K562 (cell line): ENCODE results near the gene WDR91. TPM values are rescaled to one million over a fixed set of nuclear protein-coding genes. Genes with fewer than 3 reads are reported as not detected.

Experiments used
- ATAC-seq: fragments of 200-7000 bp; cut with Tn5 transposase; 3 replicates; pipeline ENCODE4 v1.9.1; 2020; ENCODE audit warnings: moderate library complexity
- BruUV-seq: library from RNA; stranded (reverse); fragments of 400-500 nt; replicated peaks from 2 replicates; lab custom pipeline; 2021; lab: Mats Ljungman, UMichigan
- CTCF ChIA-PET: fragments of 300-600 bp; formaldehyde crosslinking; extraction: SDS; loops from one replicate; lab custom pipeline; 2021; ENCODE audit warnings: low intra/inter-chr PET ratio; lab: Yijun Ruan, JAX
- POLR2A ChIA-PET: fragments of 300-600, 350-650 bp; sonication (Branson Sonifier 250); formaldehyde crosslinking; extraction: SDS; loops from one replicate; lab custom pipeline; 2021; ENCODE audit warnings: antibody characterized with exemption, inconsistent platforms; lab: Yijun Ruan, JAX
- DNase-seq, 4 experiments: peaks; one replicate each; pipeline versions ENCODE4 v3.0.0 to v3.0.0-alpha.2; 2011 to 2018; ENCODE audit warnings: low spot score in 3 of 4, mixed read lengths in 3 of 4; ENCODE audit errors: extremely low read depth in 1 of 4
- FAIRE-seq: peaks from 2 replicates; lab custom pipeline; 2011; peaks lifted over from hg19 to GRCh38; lab: Jason Lieb, UNC
- H2AFZ ChIP-seq: 2 replicates; pipeline ENCODE4 v1.6.0; 2011; ENCODE audit warnings: low read depth, low read length, control low read depth, inconsistent platforms
- H3K27ac ChIP-seq: fragments of 200-600 bp; 3 replicates; pipeline ENCODE4 v1.8.0; 2011; ENCODE audit warnings: low read depth, mild to moderate bottlenecking, control low read depth, inconsistent platforms, low read length, moderate library complexity, mixed read lengths; ENCODE audit errors: extremely low read depth
- H3K27me3 ChIP-seq, 2 experiments: fragments of 300-600 bp in 1 of 2; 2 replicates in 1 of 2; 3 replicates in 1 of 2; pipeline versions ENCODE4 v1.6.0 to v1.8.0; 2011; ENCODE audit warnings: inconsistent platforms in 2 of 2, low read length in 2 of 2, mild to moderate bottlenecking in 1 of 2, mixed read lengths in 1 of 2, moderate library complexity in 1 of 2; ENCODE audit not compliant: control insufficient read depth in 2 of 2, insufficient read depth in 2 of 2
- H3K36me3 ChIP-seq: fragments of 300-600 bp; 3 replicates; pipeline ENCODE4 v1.8.0; 2011; ENCODE audit warnings: mild to moderate bottlenecking, low read length, inconsistent platforms; ENCODE audit not compliant: control insufficient read depth, insufficient read depth
- H3K4me1 ChIP-seq, 2 experiments: fragments of 200-600 bp in 1 of 2; replicated peaks in 1 of 2; 2 replicates in 1 of 2; 3 replicates in 1 of 2; pipeline versions ENCODE4 v1.5.1 to v1.8.0; 2011; ENCODE audit warnings: inconsistent platforms in 2 of 2, low read length in 2 of 2, mild to moderate bottlenecking in 1 of 2, mixed read lengths in 1 of 2, moderate library complexity in 1 of 2; ENCODE audit not compliant: control insufficient read depth in 2 of 2, insufficient read depth in 2 of 2
- H3K4me2 ChIP-seq: 2 replicates; pipeline ENCODE4 v1.6.1; 2011; ENCODE audit warnings: low read length, control low read depth, inconsistent platforms, mixed read lengths; ENCODE audit not compliant: insufficient read depth
- H3K4me3 ChIP-seq: fragments of 200-600 bp; sonication (generic), shearing (Covaris generic); 2 replicates; pipeline ENCODE4 v1.5.1; 2016; ENCODE audit warnings: control low read depth, inconsistent platforms
- H3K79me2 ChIP-seq: fragments of 200-600 bp; 3 replicates; pipeline ENCODE4 v1.8.0; 2011; ENCODE audit warnings: low read length, inconsistent platforms; ENCODE audit not compliant: control insufficient read depth, insufficient read depth
- H3K9ac ChIP-seq, 2 experiments: 2 replicates each; pipeline versions ENCODE4 v1.6.0 to v1.6.1; 2011; ENCODE audit warnings: low read depth in 2 of 2, low read length in 2 of 2, control low read depth in 1 of 2, inconsistent platforms in 1 of 2, mild to moderate bottlenecking in 1 of 2, mixed read lengths in 1 of 2; ENCODE audit not compliant: insufficient read depth in 1 of 2
- H3K9me1 ChIP-seq: one replicate; pipeline ENCODE4 v1.6.0; 2011; ENCODE audit warnings: inconsistent platforms, mild to moderate bottlenecking, low read length, moderate library complexity; ENCODE audit not compliant: control insufficient read depth, insufficient read depth
- H3K9me3 ChIP-seq: replicated peaks from 2 replicates; pipeline ENCODE4 v1.5.1; 2011; ENCODE audit warnings: low read depth, low read length, inconsistent platforms; ENCODE audit not compliant: control insufficient read depth, insufficient read depth
- H4K20me1 ChIP-seq: replicated peaks from 2 replicates; pipeline ENCODE4 v1.6.1; 2011; ENCODE audit warnings: low read length, inconsistent platforms, mixed read lengths; ENCODE audit not compliant: control insufficient read depth, insufficient read depth
- AFF1 ChIP-seq, 2 experiments: fragments of 450-650 bp; IDR thresholded peaks; 2 replicates each; pipeline ENCODE4 v1.6.1; 2018; ENCODE audit warnings: mild to moderate bottlenecking in 2 of 2, low read depth in 1 of 2; ENCODE audit not compliant: partially characterized antibody in 2 of 2
- BRCA1 ChIP-seq, 2 experiments: fragments of 450-650 bp in 1 of 2; sonication (generic) in 1 of 2; formaldehyde crosslinking in 1 of 2; IDR thresholded peaks; 2 replicates each; pipeline versions ENCODE4 v1.5.0 to v1.6.1; 2017 to 2020; ENCODE audit warnings: mild to moderate bottlenecking in 1 of 2, missing genetic modification reagents in 1 of 2
- CBFB ChIP-seq: sonication (generic); formaldehyde crosslinking; IDR thresholded peaks from 2 replicates; pipeline ENCODE4 v1.4.0; 2020; ENCODE audit warnings: mild to moderate bottlenecking, missing genetic modification reagents
- HLTF ChIP-seq: fragments of 450-650 bp; IDR thresholded peaks from 2 replicates; pipeline ENCODE4 v1.6.1; 2016
- KLF13 ChIP-seq: fragments of 450-650 bp; IDR thresholded peaks from 2 replicates; pipeline ENCODE4 v1.6.1; 2016; ENCODE audit warnings: missing genetic modification characterization, low read depth, mild to moderate bottlenecking, missing compliant biosample characterization, moderate library complexity, borderline replicate concordance
- MBD1 ChIP-seq: fragments of 250-450 bp; sonication (Bioruptor Pico); IDR thresholded peaks from 2 replicates; pipeline ENCODE4 v1.8.0; 2022; ENCODE audit warnings: inconsistent platforms
- MCM3 ChIP-seq: fragments of 450-650 bp; IDR thresholded peaks from 2 replicates; pipeline ENCODE4 v1.6.1; 2016
- MED1 ChIP-seq: sonication (generic); formaldehyde crosslinking; IDR thresholded peaks from 2 replicates; pipeline ENCODE4 v1.8.1; 2023; ENCODE audit warnings: missing genetic modification reagents, borderline replicate concordance
- NCOA1 ChIP-seq: fragments of 450-650 bp; IDR thresholded peaks from 2 replicates; pipeline ENCODE4 v1.6.1; 2016; ENCODE audit warnings: low read depth
- RBFOX2 ChIP-seq: fragments of 200-400 bp; formaldehyde crosslinking; IDR thresholded peaks from 2 replicates; pipeline ENCODE4 v1.6.1; 2017; ENCODE audit warnings: low read depth, mild to moderate bottlenecking, low read length, moderate library complexity
- RBM25 ChIP-seq: fragments of 200-400 bp; formaldehyde crosslinking; IDR thresholded peaks from 2 replicates; pipeline ENCODE4 v1.6.1; 2018; ENCODE audit warnings: low read length, low read depth, moderate library complexity; ENCODE audit not compliant: severe bottlenecking
- SP1 ChIP-seq: sonication (generic); formaldehyde crosslinking; IDR thresholded peaks from 2 replicates; pipeline ENCODE4 v1.8.1; 2022; ENCODE audit warnings: mild to moderate bottlenecking, missing genetic modification reagents
- TBP ChIP-seq: optimal IDR thresholded peaks from 2 replicates; pipeline ENCODE3; 2011; ENCODE audit warnings: low read depth, low read length, improper control_type of control experiment
- XRCC4 ChIP-seq: IDR thresholded peaks from one replicate; pipeline ENCODE4 v1.6.1; 2011; ENCODE audit not compliant: insufficient read depth, insufficient read length; ENCODE audit errors: extremely low read depth
- ZFP30 ChIP-seq: fragments of 250-450 bp; sonication (Bioruptor Pico); IDR thresholded peaks from 2 replicates; pipeline ENCODE4 v1.8.0; 2022; ENCODE audit warnings: moderate library complexity, mild to moderate bottlenecking, inconsistent platforms, borderline replicate concordance
- WGBS: fragments of 100-300 bp; shearing (Covaris generic); methylation state at CpG from one replicate; pipeline ENCODE4 v1.1.6; 2016; ENCODE audit warnings: low coverage, mixed read lengths; ENCODE audit not compliant: insufficient coverage; ENCODE audit errors: missing lambda C conversion rate; 5-methylcytosine and 5-hydroxymethylcytosine counted together
- in situ Hi-C: fragments of 300-500 bp; cut with MboI; formaldehyde crosslinking; loops from 4 replicates; pipeline ENCODE4 v1.15.0; 2018; ENCODE audit warnings: inconsistent platforms, mixed read lengths
- intact Hi-C: fragments of 100-400 bp; cut with micrococcal nuclease; formaldehyde crosslinking; loops from 2 replicates; pipeline ENCODE4 v1.14.2; 2022
- polyA plus RNA-seq, 8 experiments: library from polyadenylated mRNA; depleted of rRNA in 4 of 8; stranded (reverse) in 5 of 8; unstranded in 3 of 8; fragments of >200 nt; fragmentation: Nextera tagmentation in 2 of 8; fragmentation: Illumina TruSeq in 1 of 8; extraction: Ambion mirVana in 2 of 8; extraction: Trizol in 1 of 8; gene quantifications; 2 replicates each; pipeline versions ENCODE4 v1.2.1 to v1.2.3, GENCODE V29; 2011 to 2014; ENCODE audit warnings: inconsistent platforms in 1 of 8, missing spikeins in 1 of 8
- total RNA-seq, 7 experiments: library from RNA; depleted of rRNA in 6 of 7; stranded (reverse); fragments of >200 nt in 6 of 7; fragmentation: Illumina TruSeq in 2 of 7; extraction: Trizol in 2 of 7; gene quantifications; 2 replicates each; pipeline versions ENCODE4 v1.2.1 to v1.2.3, GENCODE V29; 2011 to 2021; ENCODE audit warnings: low replicate concordance in 1 of 7

The WDR91 gene
- total and polyA plus RNA-seq, 9 of the 15 experiments (the other 6 are each of a cell fraction or from before 2014, with no cell fraction given) = 1.9 to 18.2 (median 9.8) TPM

- intact Hi-C loops (no loop called here), in situ Hi-C loops (no loop called here)
- CTCF ChIA-PET = no interaction called here
- no peak for FAIRE-seq
- H3K27me3 ChIP-seq = no peaks in the 10 kb centered on the region
- H3K4me1 ChIP-seq = no peaks in the 10 kb centered on the region
- no peak for ATAC-seq
- no peak overlapping the region for H3K27ac ChIP-seq
- no peaks in the 10 kb centered on the region for H3K79me2 ChIP-seq
- no peak overlapping the region for H2AFZ ChIP-seq
- H3K9ac ChIP-seq = no peak overlapping the region
- BruUV-seq = no TSS peak
- POLR2A ChIA-PET = interaction anchor here (1.3 to 3.0 kb wide), 4 partner anchors 8 to 27 kb away, joined by 4 to 20 read pairs (median 7); partner anchors contain the start of genes CYREN and WDR91
- H3K9me1 ChIP-seq = peaks cover 3% of the 10 kb centered on the region
- no peak overlapping the region for H3K4me3 ChIP-seq
- H3K4me2 ChIP-seq = no peak overlapping the region
- peaks cover 29% of the 10 kb centered on the region; the same call in 2 of the 3 replicates for H3K36me3 ChIP-seq
- no peak for DNase-seq
- WGBS = 69% methylated on average over 15 of the region's 15 CpGs
- no peaks in the 10 kb centered on the region for H3K9me3 ChIP-seq
- H4K20me1 ChIP-seq = no peaks in the 10 kb centered on the region
- TF ChIP-seq MBD1 (CRISPR knock-in tag) (no peak), AFF1 (IDR thresholded peaks at IDR 0.05; ENCODE audit: low read depth in 1 of 2, partially characterized antibody in 2 of 2) (no peak), KLF13 (tag) (no peak), MED1 (CRISPR knock-in tag) (no peak), XRCC4 (no peak), NCOA1 (no peak), ZFP30 (no peak), HLTF (no peak), BRCA1 (IDR thresholded peaks at IDR 0.05) (no peak), BRCA1 (CRISPR knock-in tag; IDR thresholded peaks at IDR 0.05) (no peak), RBFOX2 (no peak), RBM25 (no peak), SP1 (no peak), MCM3 (no peak), TBP (no peak), CBFB (CRISPR knock-in tag) (no peak)
Measured at GRCh38 chr7:135197906-135198655, 13.2 kb downstream of the WDR91 start.
